Measurements from ENCODE around the gene ZNG1B.
"Not testable (repeated sequence)": the region's sequence is repeated elsewhere in the genome, so short reads cannot be mapped to it uniquely, and the experiment has no call there.

Gene ZNG1B

GRCh38 chr2:113437508-113438465 is at the start of gene ZNG1B:
TSS of gene ZNG1B (plus strand) at chr2:113437691. CDS start at chr2:113437869, 178 bp downstream.
- DNase-seq = peak; percentile 71 to 82

- peak; percentile 55 to 56 for DNase-seq
Observed at GRCh38 chr2:113390124-113390849, 47.2 kb upstream of the ZNG1B start.

- no peak for DNase-seq
Observed at GRCh38 chr2:113391073-113391472, 46.4 kb upstream of the ZNG1B start.

GRCh38 chr2:113406114-113406513 is 31.4 kb upstream of the ZNG1B start:
- DNase-seq = no peak

- DNase-seq = no peak
Observed at GRCh38 chr2:113407446-113408099, 29.9 kb upstream of the ZNG1B start.

GRCh38 chr2:113411725-113412352 is 25.7 kb upstream of the ZNG1B start:
- not testable (repeated sequence) for DNase-seq

GRCh38 chr2:113412774-113413173 is 24.7 kb upstream of the ZNG1B start:
- DNase-seq = not testable (repeated sequence)

- DNase-seq = not testable (repeated sequence)
Observed at GRCh38 chr2:113431773-113432172, 5.7 kb upstream of the ZNG1B start.

GRCh38 chr2:113433468-113433867 is 4.0 kb upstream of the ZNG1B start:
- DNase-seq = not testable (repeated sequence)

GRCh38 chr2:113465770-113466169 is 28.3 kb downstream of the ZNG1B start:
- not testable (repeated sequence) for DNase-seq

- DNase-seq = not testable (repeated sequence)
Observed at GRCh38 chr2:113476688-113477368, 39.3 kb downstream of the ZNG1B start.

- DNase-seq = not testable (repeated sequence)
Observed at GRCh38 chr2:113496527-113496926, 59.0 kb downstream of the ZNG1B start.

GRCh38 chr2:113498365-113498764 is 60.9 kb downstream of the ZNG1B start, which contains the start of gene FOXD4L1:
TSS of gene FOXD4L1 (plus strand) at chr2:113498665. CDS start at chr2:113499257, 592 bp downstream.
- not testable (repeated sequence) for DNase-seq

- DNase-seq = not testable (repeated sequence)
Observed at GRCh38 chr2:113499019-113499885, 61.8 kb downstream of the ZNG1B start.

- DNase-seq = not testable (repeated sequence)
Observed at GRCh38 chr2:113499886-113500722, 62.6 kb downstream of the ZNG1B start.

GRCh38 chr2:113500723-113501038 is 63.2 kb downstream of the ZNG1B start:
- not testable (repeated sequence) for DNase-seq

- not testable (repeated sequence) for DNase-seq
Observed at GRCh38 chr2:113502216-113503093, 65.0 kb downstream of the ZNG1B start.

GRCh38 chr2:113503094-113504042 is 65.9 kb downstream of the ZNG1B start:
- not testable (repeated sequence) for DNase-seq

Measured in activated CD4-positive, alpha-beta T cell treated with anti-CD3 and anti-CD28 coated beads for 4 hours (primary cell).